GM12878 (cell line): ENCODE data around the gene FAM110C. TPM values are rescaled to one million over a fixed set of nuclear protein-coding genes. Genes with fewer than 3 reads are reported as not detected.

Source experiments
- ATAC-seq: fragments of 200-7000 bp; cut with Tn5 transposase; 3 replicates; pipeline ENCODE4 v1.9.1; 2020; ENCODE audit warnings: mild to moderate bottlenecking, moderate library complexity
- BruUV-seq: library from RNA; stranded (reverse); fragments of 400-500 nt; replicated peaks from 2 replicates; lab custom pipeline; 2021; lab: Mats Ljungman, UMichigan
- CTCF ChIA-PET: fragments of 300-600 bp; sonication (Branson Sonifier 250); formaldehyde crosslinking; extraction: SDS; loops from one replicate; lab custom pipeline; 2021; ENCODE audit warnings: inconsistent platforms; lab: Yijun Ruan, JAX
- POLR2A ChIA-PET: fragments of 350-600 bp; formaldehyde crosslinking; extraction: SDS; loops from one replicate; lab custom pipeline; 2021; ENCODE audit warnings: inconsistent platforms; lab: Charles Lee
- RAD21 ChIA-PET: fragments of 300-600 bp; sonication (Branson Sonifier 250); formaldehyde crosslinking; loops from one replicate; lab custom pipeline; 2023; ENCODE audit warnings: antibody characterized with exemption; ENCODE audit not compliant: unreplicated experiment; lab: Charles Lee
- SMC1A ChIA-PET: fragments of 300-600 bp; sonication (Branson Sonifier 250); formaldehyde crosslinking; loops from one replicate; lab custom pipeline; 2023; ENCODE audit not compliant: unreplicated experiment, uncharacterized antibody; lab: Charles Lee
- DNase-seq: peaks from one replicate; pipeline ENCODE4 v3.0.0-alpha.2; 2011; ENCODE audit warnings: low read depth, low spot score
- FAIRE-seq: peaks from 3 replicates; lab custom pipeline; 2011; peaks lifted over from hg19 to GRCh38; lab: Jason Lieb, UNC
- H2AFZ ChIP-seq: 2 replicates; pipeline ENCODE4 v1.6.0; 2011; ENCODE audit warnings: low read depth, low read length, control low read depth; ENCODE audit not compliant: control insufficient read depth
- H3K27ac ChIP-seq: 2 replicates; pipeline ENCODE4 v1.5.1; 2011; ENCODE audit warnings: control low read depth; ENCODE audit not compliant: control insufficient read depth, insufficient read depth
- H3K27me3 ChIP-seq, 2 experiments: replicated peaks in 1 of 2; 2 replicates each; pipeline versions ENCODE4 v1.6.0 to v1.6.1; 2011; ENCODE audit warnings: low read length in 1 of 2; ENCODE audit not compliant: control insufficient read depth in 2 of 2, insufficient read depth in 2 of 2
- H3K36me3 ChIP-seq, 2 experiments: 2 replicates each; pipeline ENCODE4 v1.5.1; 2011; ENCODE audit warnings: low read length in 1 of 2; ENCODE audit not compliant: control insufficient read depth in 2 of 2, insufficient read depth in 2 of 2
- H3K4me1 ChIP-seq: 2 replicates; pipeline ENCODE4 v1.6.1; 2011; ENCODE audit warnings: mild to moderate bottlenecking, low read length, moderate library complexity, mixed read lengths; ENCODE audit not compliant: control insufficient read depth, insufficient read depth
- H3K4me2 ChIP-seq: 2 replicates; pipeline ENCODE4 v1.6.0; 2011; ENCODE audit warnings: control low read depth; ENCODE audit not compliant: control insufficient read depth, insufficient read depth
- H3K4me3 ChIP-seq: fragments of 200-600 bp; sonication (generic); 2 replicates; pipeline ENCODE4 v1.5.1; 2016
- H3K79me2 ChIP-seq: 2 replicates; pipeline ENCODE4 v1.6.0; 2011; ENCODE audit warnings: low read length; ENCODE audit not compliant: control insufficient read depth, insufficient read depth
- H3K9ac ChIP-seq: 2 replicates; pipeline ENCODE4 v1.8.0; 2011; ENCODE audit warnings: low read length, control low read depth, mixed read lengths; ENCODE audit not compliant: control insufficient read depth, insufficient read depth
- H3K9me3 ChIP-seq: replicated peaks from 3 replicates; pipeline ENCODE4 v1.5.1; 2011; ENCODE audit warnings: mild to moderate bottlenecking, low read length; ENCODE audit not compliant: control insufficient read depth, insufficient read depth
- H4K20me1 ChIP-seq: 2 replicates; pipeline ENCODE4 v1.6.0; 2011; ENCODE audit not compliant: control insufficient read depth, insufficient read depth
- BACH1 ChIP-seq: fragments of 450-650 bp; IDR thresholded peaks from 2 replicates; pipeline ENCODE4 v1.6.1; 2017; ENCODE audit warnings: mild to moderate bottlenecking, borderline replicate concordance
- FOXK2 ChIP-seq: fragments of 450-650 bp; IDR thresholded peaks from 2 replicates; pipeline ENCODE4 v1.6.1; 2017; ENCODE audit warnings: mild to moderate bottlenecking, moderate library complexity
- MYC ChIP-seq: IDR thresholded peaks from 2 replicates; pipeline ENCODE4 v1.6.1; 2011; ENCODE audit warnings: mild to moderate bottlenecking, low read length, moderate library complexity, inconsistent platforms; ENCODE audit not compliant: insufficient read depth, insufficient replicate concordance, insufficient read length, severe bottlenecking
- NFXL1 ChIP-seq: fragments of 450-650 bp; IDR thresholded peaks from 2 replicates; pipeline ENCODE4 v1.6.1; 2017; ENCODE audit warnings: antibody characterized with exemption, mild to moderate bottlenecking, borderline replicate concordance
- PAX8 ChIP-seq: fragments of 450-650 bp; IDR thresholded peaks from 2 replicates; pipeline ENCODE4 v1.6.1; 2017; ENCODE audit warnings: mild to moderate bottlenecking, moderate library complexity
- SMC3 ChIP-seq: IDR thresholded peaks from 2 replicates; pipeline ENCODE4 v1.6.1; 2011; ENCODE audit warnings: low read length, improper control_type of control experiment, borderline replicate concordance
- STAT1 ChIP-seq: fragments of 450-650 bp; conservative IDR thresholded peaks from 2 replicates; pipeline ENCODE4 v1.6.1; 2014; ENCODE audit warnings: antibody characterized with exemption, mild to moderate bottlenecking
- TAF1 ChIP-seq: IDR thresholded peaks from 2 replicates; pipeline ENCODE4 v1.6.1; 2011; ENCODE audit warnings: mild to moderate bottlenecking, low read depth, low read length, borderline replicate concordance
- WGBS: methylation state at CpG from one replicate; pipeline ENCODE4 v1.1.6; 2016; ENCODE audit warnings: low lambda C conversion rate; ENCODE audit not compliant: insufficient replicate concordance, insufficient coverage; ENCODE audit errors: missing lambda C conversion rate; 5-methylcytosine and 5-hydroxymethylcytosine counted together
- in situ Hi-C: fragments of 300-500 bp; cut with MboI; formaldehyde crosslinking; loops from 9 replicates; pipeline ENCODE4 v1.14.3; 2018; ENCODE audit warnings: mixed read lengths
- intact Hi-C: fragments of 100-400 bp; cut with micrococcal nuclease; formaldehyde crosslinking; loops from one replicate; pipeline ENCODE4 v1.14.2; 2022; ENCODE audit not compliant: unreplicated experiment
- polyA plus RNA-seq, 11 experiments: library from polyadenylated mRNA; depleted of rRNA in 4 of 11; unstranded in 6 of 11; stranded (reverse) in 5 of 11; fragments of >200 nt; fragmentation: Nextera tagmentation in 4 of 11; fragmentation: Illumina TruSeq in 1 of 11; extraction: Ambion mirVana in 4 of 11; extraction: Trizol in 1 of 11; gene quantifications; 1 replicate in 1 of 11; 2 replicates in 10 of 11; pipeline versions ENCODE4 v1.2.1 to v1.2.3, GENCODE V29; 2011 to 2016; ENCODE audit warnings: inconsistent platforms in 2 of 11, missing spikeins in 2 of 11, low read depth in 1 of 11
- total RNA-seq, 4 experiments: library from RNA; depleted of rRNA in 3 of 4; stranded (reverse); fragments of >200 nt in 3 of 4; fragmentation: Illumina TruSeq in 1 of 4; extraction: Trizol in 1 of 4; gene quantifications; 2 replicates each; pipeline versions ENCODE4 v1.2.1 to v1.2.3, GENCODE V29; 2013 to 2021
- TF ChIP-seq, protein P1 (sequence below): fragments of 450-650 bp; IDR thresholded peaks from 2 replicates; pipeline ENCODE4 v1.6.1; 2017; ENCODE audit warnings: low read depth, mild to moderate bottlenecking, moderate library complexity
- TF ChIP-seq, protein P2 (sequence below): IDR thresholded peaks from 2 replicates; pipeline ENCODE4 v1.6.1; 2011; ENCODE audit warnings: low read depth, low read length, improper control_type of control experiment, borderline replicate concordance

The FAM110C gene
- total and polyA plus RNA-seq, 10 of the 15 experiments (the other 5 are each of a cell fraction or from before 2014, with no cell fraction given): not detected

DNA sequence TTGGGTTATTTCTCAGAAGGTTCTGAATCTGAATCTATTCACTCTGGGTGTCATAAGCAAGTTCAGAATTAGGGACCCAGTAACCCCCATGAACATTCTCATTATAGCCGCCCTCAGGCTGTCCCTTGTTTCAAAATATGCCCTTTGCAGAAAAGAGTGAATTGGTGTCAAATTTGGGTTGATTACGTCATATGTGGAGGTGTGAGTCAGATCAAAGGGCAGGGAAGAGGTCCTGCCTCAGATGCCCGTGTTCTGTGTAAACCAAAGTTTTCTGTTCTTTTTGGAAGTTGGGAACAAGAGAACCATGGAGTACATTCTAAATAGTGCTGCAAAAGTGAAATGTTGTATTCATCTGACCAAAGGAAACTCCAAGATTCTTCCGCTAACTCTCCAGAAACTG is 5.8 kb downstream of the FAM110C start:
- Histone ChIP-seq H3K27me3 (no peaks in the 10 kb centered on the region; a peak in 1 of 4 replicates), H3K4me3 (no peak overlapping the region), H2AFZ (no peak overlapping the region), H3K79me2 (no peaks in the 10 kb centered on the region), H3K27ac (no peak overlapping the region), H3K4me1 (no peaks in the 10 kb centered on the region), H3K9ac (no peak overlapping the region), H3K4me2 (no peak overlapping the region), H4K20me1 (no peaks in the 10 kb centered on the region), H3K36me3 (no peaks in the 10 kb centered on the region), H3K9me3 (no peaks in the 10 kb centered on the region; the same call in 2 of the 3 replicates)
- POLR2A ChIA-PET: no interaction called here
- FAIRE-seq: no peak
- no peak for DNase-seq
- SMC1A ChIA-PET: no interaction called here
- intact Hi-C loops (no loop called here), in situ Hi-C loops (no loop called here)
- BruUV-seq: no TSS peak
- CTCF ChIA-PET: no interaction called here
- 39% methylated on average over 4 of the region's 4 CpGs for WGBS
- RAD21 ChIA-PET: no interaction called here
- TF ChIP-seq BACH1 (no peak), PAX8 (no peak), SMC3 (no peak), MYC (no peak), FOXK2 (no peak), NFXL1 (no peak), STAT1 (no peak), TAF1 (no peak)
- TF ChIP-seq, protein P1, sequence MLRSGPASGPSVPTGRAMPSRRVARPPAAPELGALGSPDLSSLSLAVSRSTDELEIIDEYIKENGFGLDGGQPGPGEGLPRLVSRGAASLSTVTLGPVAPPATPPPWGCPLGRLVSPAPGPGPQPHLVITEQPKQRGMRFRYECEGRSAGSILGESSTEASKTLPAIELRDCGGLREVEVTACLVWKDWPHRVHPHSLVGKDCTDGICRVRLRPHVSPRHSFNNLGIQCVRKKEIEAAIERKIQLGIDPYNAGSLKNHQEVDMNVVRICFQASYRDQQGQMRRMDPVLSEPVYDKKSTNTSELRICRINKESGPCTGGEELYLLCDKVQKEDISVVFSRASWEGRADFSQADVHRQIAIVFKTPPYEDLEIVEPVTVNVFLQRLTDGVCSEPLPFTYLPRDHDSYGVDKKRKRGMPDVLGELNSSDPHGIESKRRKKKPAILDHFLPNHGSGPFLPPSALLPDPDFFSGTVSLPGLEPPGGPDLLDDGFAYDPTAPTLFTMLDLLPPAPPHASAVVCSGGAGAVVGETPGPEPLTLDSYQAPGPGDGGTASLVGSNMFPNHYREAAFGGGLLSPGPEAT: no peak
- TF ChIP-seq, protein P2, sequence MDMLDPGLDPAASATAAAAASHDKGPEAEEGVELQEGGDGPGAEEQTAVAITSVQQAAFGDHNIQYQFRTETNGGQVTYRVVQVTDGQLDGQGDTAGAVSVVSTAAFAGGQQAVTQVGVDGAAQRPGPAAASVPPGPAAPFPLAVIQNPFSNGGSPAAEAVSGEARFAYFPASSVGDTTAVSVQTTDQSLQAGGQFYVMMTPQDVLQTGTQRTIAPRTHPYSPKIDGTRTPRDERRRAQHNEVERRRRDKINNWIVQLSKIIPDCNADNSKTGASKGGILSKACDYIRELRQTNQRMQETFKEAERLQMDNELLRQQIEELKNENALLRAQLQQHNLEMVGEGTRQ: no peak
- ATAC-seq: no peak
